Femur (tissue), 1 donor: ENCODE measurements around the gene HECW1.

ENCODE experiments used
- DNase-seq: peaks from one replicate; pipeline ENCODE4 v3.0.0-alpha.2; 2017

Gene HECW1

GRCh38 chr7:43276547-43276946 lies 164.1 kb downstream of the HECW1 start:
- DNase-seq = no peak

GRCh38 chr7:43278088-43278644 lies 165.7 kb downstream of the HECW1 start:
- DNase-seq = no peak

GRCh38 chr7:43281268-43281667 lies 168.8 kb downstream of the HECW1 start:
- no peak for DNase-seq

DNA sequence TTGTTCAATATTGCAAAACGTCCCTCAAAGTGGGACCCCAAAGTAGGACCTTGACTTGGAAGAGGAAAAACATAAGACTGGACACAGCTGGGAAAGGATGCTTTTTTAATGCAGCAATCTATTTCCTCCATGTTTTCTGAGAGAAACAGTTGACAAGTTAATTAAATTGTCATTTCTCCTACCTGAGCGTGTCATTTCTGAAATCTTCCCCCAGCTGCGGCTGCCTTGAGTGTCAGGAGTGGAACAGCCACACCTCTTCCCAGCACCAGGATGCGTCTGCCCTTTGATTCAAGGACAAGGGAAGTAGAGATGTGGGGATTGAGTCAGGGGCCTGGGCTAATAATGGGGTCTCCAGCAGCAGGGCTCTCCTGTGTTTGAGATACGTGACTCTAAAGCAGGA lies 171.3 kb downstream of the HECW1 start:
- DNase-seq = no peak

DNA sequence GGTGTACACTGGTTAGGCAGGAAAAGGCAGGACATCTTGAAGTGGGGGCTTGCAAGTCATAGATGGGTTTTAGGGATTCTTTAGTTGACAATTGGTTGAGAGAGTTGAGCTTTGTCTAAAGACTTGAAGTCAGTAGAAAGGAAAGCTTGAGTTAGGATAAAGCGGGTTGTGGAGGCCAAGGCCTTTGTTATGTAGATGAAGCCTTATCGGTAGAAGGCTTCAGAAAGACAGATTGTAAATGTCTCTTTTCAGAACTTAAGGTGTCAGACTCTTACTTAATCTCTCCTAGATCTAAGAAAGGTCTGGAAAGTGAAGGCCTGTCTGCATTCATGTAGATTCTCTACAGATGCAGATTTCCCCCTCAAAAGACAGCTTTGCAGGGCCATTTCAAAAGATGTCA lies 177.4 kb downstream of the HECW1 start:
- no peak for DNase-seq

- no peak for DNase-seq
Measured at GRCh38 chr7:43290978-43291377, 178.5 kb downstream of the HECW1 start.

- DNase-seq = no peak
Measured at GRCh38 chr7:43291789-43292188, 179.3 kb downstream of the HECW1 start.

DNA sequence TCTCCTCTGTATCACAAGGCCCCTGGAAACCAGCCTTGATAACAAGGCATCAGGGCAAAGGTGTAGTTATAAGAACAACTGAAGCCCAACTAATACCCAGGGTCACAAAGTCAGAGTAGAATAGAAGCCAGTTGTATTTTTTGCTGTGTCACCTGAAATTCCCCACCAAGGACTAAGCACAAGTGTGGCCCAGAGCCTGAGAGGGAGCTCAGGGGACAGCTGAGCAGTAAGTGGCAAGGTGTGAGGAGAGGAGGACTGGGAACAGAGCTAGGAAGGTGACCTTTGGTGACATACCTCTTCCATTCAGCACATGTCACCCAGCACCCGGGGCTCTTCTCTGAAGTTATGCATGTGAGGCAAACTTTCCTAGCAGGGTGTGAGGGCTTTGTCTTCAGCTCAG lies 179.9 kb downstream of the HECW1 start:
- DNase-seq = no peak

DNA sequence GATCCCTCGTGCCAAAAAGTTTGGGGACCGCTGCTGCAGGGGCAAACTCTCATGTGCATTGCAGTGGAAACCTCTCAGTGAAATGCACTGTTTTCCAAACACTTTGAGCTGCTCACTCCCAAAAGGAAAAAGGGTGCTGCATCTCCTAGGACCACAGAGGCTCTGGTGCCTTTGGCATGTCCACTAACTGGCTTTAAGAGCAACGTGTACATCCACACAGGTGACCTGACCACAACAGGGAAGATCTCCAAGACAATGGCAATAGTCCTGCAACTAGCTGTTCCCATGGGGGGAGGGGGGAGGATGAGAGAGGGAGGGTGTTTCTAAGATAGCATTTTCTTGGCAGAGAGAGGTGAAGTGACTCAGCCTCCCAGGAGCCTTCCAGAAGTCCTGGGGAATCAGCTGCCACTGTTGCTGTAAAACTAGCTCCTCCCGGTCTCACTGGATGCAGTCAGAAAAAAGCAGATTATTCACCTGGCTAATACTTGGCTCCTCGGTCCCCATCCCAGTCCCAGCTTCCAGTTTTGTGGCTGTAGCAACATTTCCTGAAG lies 181.7 kb downstream of the HECW1 start:
- no peak for DNase-seq

DNA sequence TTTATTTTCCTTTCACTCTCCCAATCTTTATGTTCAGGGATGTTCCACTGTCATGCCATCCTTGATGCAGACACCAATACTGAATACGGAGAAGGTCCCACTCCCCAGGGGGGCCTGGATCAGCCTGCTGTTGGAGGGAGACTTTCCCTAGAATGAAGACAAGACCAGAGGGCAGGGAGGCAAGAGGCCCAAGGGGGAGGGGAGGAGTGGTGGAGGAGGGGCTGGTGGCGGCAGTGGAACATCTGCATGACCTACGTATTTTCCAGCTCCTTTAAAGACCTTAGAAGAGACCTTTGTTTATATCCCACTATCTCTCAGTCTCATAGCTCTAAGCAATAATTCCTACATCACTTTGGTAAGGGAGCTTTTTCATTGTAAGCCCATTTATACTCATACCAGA lies 183.0 kb downstream of the HECW1 start:
- DNase-seq = no peak

DNA sequence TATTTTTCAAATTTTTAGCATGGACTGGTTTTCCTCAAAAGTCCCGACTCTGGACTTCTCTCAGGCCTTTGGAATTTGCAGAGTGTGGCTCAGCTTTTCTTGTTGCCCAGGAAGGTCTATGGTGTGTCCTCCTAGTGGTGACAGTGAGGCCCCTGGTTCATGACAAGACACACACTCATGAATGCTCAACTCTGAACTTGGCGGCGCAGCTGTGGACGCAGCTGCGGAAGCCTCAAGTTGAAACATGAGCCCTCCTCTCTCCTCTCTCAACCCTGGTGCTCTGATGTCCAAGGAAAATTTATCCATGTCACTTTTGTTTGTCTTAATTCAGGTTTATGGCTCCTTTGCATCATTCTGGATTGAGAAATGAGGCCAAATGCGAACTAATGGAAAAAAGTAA lies 183.9 kb downstream of the HECW1 start:
- peak; percentile 55 for DNase-seq

GRCh38 chr7:43298617-43299016 lies 186.2 kb downstream of the HECW1 start:
- DNase-seq = no peak

GRCh38 chr7:43300121-43300520 lies 187.7 kb downstream of the HECW1 start:
- no peak for DNase-seq

GRCh38 chr7:43302211-43302711 lies 189.8 kb downstream of the HECW1 start:
- peak; percentile 28 for DNase-seq

GRCh38 chr7:43302773-43303460 lies 190.5 kb downstream of the HECW1 start:
- no peak for DNase-seq

DNA sequence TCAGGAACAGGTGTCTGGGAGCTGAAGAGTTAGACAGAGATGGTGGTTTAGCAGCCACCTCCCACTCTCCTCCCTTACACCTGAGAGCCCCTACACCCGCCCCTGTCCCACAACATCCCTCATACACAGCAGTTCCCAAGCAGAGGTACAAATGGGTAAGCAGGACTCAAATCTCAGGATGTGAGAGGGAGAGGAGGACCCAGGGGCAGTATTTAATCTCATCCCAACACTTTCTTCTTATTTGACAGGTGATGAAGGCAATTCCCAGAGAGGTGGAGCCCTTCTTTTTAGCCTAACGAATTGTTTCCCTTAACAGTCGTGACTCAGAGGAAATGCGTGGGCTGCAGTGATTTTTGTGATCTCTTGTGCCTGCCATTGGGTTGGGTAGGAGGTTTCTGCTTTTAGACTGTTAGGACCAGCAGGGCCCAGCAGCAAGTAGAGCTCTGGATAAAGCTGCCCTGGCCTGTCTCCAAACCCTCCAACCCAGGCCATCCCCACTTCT lies 191.3 kb downstream of the HECW1 start:
- DNase-seq = no peak

DNA sequence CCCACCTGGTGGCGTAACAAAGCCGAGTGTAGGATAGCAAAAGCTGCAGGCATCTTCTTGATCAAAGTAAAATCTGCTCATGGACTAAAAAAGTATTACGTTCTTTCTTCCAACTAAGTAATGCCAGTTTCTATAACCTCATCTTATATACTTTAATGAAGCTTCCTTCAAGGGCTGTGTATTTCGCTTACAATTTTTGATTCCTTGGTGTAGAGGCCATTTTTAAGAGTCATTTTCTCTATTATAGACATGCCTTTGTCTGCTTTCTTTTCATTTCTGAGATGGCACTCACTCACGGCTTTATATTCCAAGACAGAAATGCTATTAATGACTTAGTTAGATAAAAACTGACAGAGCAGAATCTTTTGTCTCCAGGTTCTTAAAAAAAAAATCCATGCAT lies 194.0 kb downstream of the HECW1 start:
- no peak for DNase-seq

DNA sequence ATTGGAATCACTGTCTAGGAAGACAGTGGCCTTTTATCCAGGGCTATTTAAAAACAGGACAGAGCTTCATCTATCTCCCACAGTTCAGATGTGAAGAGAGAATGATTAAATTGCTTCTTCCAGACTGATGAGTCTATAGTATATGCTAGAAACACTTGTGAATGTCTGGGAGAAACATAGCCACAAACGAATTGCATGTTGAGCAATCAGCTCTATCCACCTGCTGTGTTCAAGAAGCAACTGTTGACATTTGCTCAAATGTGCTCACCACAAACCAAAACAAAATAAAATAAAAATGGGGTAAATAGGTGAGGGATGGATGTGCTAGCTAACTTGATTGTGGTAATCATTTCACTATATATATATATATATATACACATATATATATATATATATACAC lies 195.1 kb downstream of the HECW1 start:
- no peak for DNase-seq

DNA sequence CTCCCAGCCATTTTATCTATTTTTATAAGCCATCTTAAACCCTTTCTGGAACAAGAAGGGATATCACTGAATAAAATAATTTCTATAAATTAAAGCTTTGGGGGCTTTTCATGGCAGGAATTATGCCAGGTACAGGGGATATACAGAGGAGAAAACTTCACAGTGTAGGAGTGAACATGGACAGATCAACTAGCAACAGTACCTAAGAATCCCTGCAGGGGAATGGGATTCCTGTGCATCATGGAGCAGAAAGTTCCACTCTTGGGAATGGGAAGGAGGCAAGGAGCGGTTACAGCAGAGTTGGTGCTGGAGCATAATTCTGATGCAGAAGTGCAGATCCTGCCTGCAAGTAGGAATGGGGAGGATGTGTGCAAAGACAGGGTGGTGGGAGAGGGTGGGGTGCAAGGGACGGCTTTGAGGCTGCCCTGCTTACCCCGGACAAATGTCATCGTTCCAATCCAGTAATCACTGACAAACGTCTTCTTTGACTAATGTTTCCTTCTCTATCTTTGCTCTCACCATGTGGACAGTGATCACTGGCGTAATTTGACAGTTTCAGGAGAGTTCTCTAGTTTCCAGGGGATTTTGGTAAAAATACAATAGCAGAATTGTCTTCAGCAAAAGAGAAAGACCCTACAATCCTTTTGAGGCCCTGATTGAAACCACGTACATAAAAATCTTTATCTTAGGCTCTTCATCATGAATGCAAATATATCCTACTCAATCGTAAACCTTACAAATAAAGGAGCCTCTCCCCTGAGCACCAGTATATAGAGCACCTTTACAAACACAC lies 196.7 kb downstream of the HECW1 start:
- no peak for DNase-seq

GRCh38 chr7:43309706-43310022 lies 197.2 kb downstream of the HECW1 start:
- DNase-seq = no peak

GRCh38 chr7:43311052-43311451 lies 198.6 kb downstream of the HECW1 start:
- no peak for DNase-seq

- DNase-seq = no peak
Measured at GRCh38 chr7:43311694-43312093, 199.2 kb downstream of the HECW1 start.

DNA sequence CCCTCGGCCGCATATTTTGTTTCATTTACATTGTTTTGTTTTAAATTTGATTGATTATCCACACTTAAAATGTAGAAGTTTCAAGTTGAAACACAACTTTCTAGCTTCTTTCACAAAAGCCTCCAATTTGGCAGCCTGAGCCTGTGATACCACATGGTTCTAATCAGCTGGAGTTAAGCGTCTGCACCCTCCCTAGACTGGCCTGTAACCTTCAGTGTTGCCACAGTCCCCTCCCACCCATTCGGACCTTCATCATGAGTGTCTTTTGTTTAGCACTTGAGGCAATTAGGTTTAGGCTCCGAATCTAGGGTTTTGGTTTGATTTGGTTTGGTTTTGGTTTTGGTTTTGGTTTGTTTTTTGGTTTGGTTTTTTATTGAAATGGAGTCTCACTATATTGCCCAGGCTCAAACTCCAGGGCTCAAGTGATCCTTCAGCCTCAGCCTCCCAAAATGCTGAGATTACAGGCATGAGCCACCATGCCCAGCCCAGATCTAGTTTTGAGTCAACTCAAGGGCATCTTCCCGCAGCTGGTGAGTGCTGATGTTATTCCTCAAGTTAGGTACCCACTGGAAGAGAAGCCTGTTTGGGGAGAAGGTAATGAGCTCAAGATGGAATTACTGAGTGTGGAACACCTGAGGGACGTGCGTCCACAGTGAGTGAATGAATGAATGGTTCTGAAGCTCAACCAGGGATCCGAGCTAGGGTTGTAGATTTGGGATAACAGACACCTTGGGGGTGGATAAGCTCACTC lies 201.4 kb downstream of the HECW1 start:
- DNase-seq = no peak
